HL-60 (cell line): ENCODE results near the gene DCHS2.

ENCODE experiments used
- DNase-seq, 2 experiments: peaks; one replicate each; pipeline ENCODE4 v3.0.0-alpha.2; 2010 to 2020; ENCODE audit warnings: low read depth in 1 of 2, low spot score in 1 of 2
- H3K27ac ChIP-seq: fragments of 250-450 bp; sonication (Bioruptor Pico); replicated peaks from 2 replicates; pipeline ENCODE4 v1.5.1; 2020; ENCODE audit warnings: mild to moderate bottlenecking, moderate library complexity
- H3K27me3 ChIP-seq: fragments of 250-450 bp; sonication (Bioruptor Pico); 2 replicates; pipeline ENCODE4 v1.5.1; 2021; ENCODE audit warnings: mild to moderate bottlenecking, moderate library complexity; ENCODE audit not compliant: insufficient read depth, poor library complexity, severe bottlenecking
- H3K4me3 ChIP-seq: replicated peaks from 2 replicates; pipeline ENCODE4 v1.5.1; 2011; ENCODE audit warnings: mild to moderate bottlenecking, control low read depth, low read length; ENCODE audit not compliant: insufficient read depth
- GABPA ChIP-seq: IDR thresholded peaks from 2 replicates; pipeline ENCODE4 v1.6.1; 2012; ENCODE audit warnings: low read depth
- POLR2AphosphoS5 ChIP-seq: IDR thresholded peaks from 2 replicates; pipeline ENCODE4 v1.6.1; 2012; ENCODE audit warnings: low read depth
- REST ChIP-seq: IDR thresholded peaks from 2 replicates; pipeline ENCODE4 v1.6.1; 2012; ENCODE audit warnings: low read depth; ENCODE audit not compliant: insufficient replicate concordance
- SPI1 ChIP-seq: IDR thresholded peaks from 2 replicates; pipeline ENCODE4 v1.6.1; 2012; ENCODE audit warnings: low read depth, mild to moderate bottlenecking, borderline replicate concordance
- TF ChIP-seq, protein P1 (sequence below): IDR thresholded peaks from one replicate; pipeline ENCODE4 v1.5.1; 2011; ENCODE audit warnings: low read length, control low read depth, inconsistent platforms; ENCODE audit not compliant: insufficient read depth

The DCHS2 gene

GRCh38 chr4:154516318-154517029 is 24.9 kb upstream of the DCHS2 start:
- no peak for DNase-seq
- Histone ChIP-seq H3K27ac (no peak overlapping the region), H3K27me3 (no peaks in the 10 kb centered on the region), H3K4me3 (no peak overlapping the region)
- TF ChIP-seq, protein P1, sequence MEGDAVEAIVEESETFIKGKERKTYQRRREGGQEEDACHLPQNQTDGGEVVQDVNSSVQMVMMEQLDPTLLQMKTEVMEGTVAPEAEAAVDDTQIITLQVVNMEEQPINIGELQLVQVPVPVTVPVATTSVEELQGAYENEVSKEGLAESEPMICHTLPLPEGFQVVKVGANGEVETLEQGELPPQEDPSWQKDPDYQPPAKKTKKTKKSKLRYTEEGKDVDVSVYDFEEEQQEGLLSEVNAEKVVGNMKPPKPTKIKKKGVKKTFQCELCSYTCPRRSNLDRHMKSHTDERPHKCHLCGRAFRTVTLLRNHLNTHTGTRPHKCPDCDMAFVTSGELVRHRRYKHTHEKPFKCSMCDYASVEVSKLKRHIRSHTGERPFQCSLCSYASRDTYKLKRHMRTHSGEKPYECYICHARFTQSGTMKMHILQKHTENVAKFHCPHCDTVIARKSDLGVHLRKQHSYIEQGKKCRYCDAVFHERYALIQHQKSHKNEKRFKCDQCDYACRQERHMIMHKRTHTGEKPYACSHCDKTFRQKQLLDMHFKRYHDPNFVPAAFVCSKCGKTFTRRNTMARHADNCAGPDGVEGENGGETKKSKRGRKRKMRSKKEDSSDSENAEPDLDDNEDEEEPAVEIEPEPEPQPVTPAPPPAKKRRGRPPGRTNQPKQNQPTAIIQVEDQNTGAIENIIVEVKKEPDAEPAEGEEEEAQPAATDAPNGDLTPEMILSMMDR: no peak
- TF ChIP-seq POLR2AphosphoS5: no peak

DNA sequence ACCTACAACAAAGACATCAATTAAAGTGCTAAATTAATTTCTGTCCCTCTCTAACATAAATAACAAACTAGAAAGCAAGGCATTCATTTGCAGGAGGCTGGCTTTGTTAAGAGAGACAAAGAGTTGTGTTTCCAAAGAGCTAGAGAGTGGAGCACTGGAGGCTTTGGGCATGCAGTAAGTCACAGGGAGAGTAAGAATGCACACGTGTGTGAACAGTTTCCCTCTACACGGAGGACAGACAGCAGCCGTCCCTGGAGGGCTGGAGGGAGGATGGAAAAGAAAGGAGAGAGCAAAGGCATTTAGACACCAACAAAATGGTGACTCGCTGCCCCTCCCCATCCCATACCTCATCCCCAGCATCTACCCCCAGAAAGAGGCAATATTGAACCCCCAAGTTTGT is 20.4 kb upstream of the DCHS2 start:
- TF ChIP-seq POLR2AphosphoS5 (no peak), GABPA (no peak), SPI1 (no peak), REST (no peak)
- no peak for DNase-seq
- Histone ChIP-seq H3K27me3 (no peaks in the 10 kb centered on the region), H3K27ac (no peak overlapping the region), H3K4me3 (no peak overlapping the region)

DNA sequence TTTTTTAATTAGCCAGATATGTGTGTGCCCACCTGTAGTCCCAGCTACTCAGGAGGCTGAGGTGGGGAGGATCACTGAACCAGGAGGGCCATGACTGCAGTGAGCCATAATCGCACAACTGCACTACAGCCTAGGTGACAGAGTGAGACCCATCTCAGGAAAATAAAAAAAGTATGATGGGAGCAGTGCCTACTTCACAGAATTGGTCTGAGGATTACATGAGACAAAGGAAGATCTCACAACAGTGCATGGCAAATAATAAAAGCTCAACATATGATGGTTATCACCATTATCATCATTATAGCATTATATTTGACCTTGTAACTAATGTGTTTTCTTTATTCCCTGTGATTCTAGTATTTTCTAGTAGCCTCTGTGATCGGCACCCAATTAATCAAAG is 19.9 kb upstream of the DCHS2 start:
- Histone ChIP-seq H3K27me3 (no peaks in the 10 kb centered on the region), H3K27ac (no peak overlapping the region), H3K4me3 (no peak overlapping the region)
- DNase-seq: no peak
- TF ChIP-seq GABPA (no peak), REST (no peak), SPI1 (no peak), POLR2AphosphoS5 (no peak)
- TF ChIP-seq, protein P1: no peak

GRCh38 chr4:154507156-154507555 is 15.6 kb upstream of the DCHS2 start:
- Histone ChIP-seq H3K27ac (no peak overlapping the region), H3K27me3 (peaks cover 4% of the 10 kb centered on the region), H3K4me3 (no peak overlapping the region)
- no peak for DNase-seq
- TF ChIP-seq POLR2AphosphoS5 (no peak), GABPA (no peak), SPI1 (no peak), REST (no peak)
- TF ChIP-seq, protein P1: no peak
